GM12875 (cell line): Measurements from ENCODE around the gene SPDL1.
A peak's percentile ranks its signal among the peaks of the same experiment; 100 is the strongest.

Source experiments
- H3K4me3 ChIP-seq: one replicate; pipeline ENCODE4 v1.5.1; 2011; ENCODE audit warnings: low read depth, low read length, control low read depth
- CTCF ChIP-seq: IDR thresholded peaks from 2 replicates; pipeline ENCODE4 v1.5.1; 2011; ENCODE audit warnings: low read depth, mild to moderate bottlenecking, control low read depth, inconsistent platforms, low read length, moderate library complexity, borderline replicate concordance; ENCODE audit not compliant: insufficient read depth

SPDL1 gene

GRCh38 chr5:169583101-169583423 lies 511 bp upstream of the SPDL1 start:
- peak overlapping the region; percentile 93 for H3K4me3 ChIP-seq
- TF ChIP-seq CTCF = no peak

- TF ChIP-seq CTCF = no peak
- no peak overlapping the region for H3K4me3 ChIP-seq
These were observed 1.5 kb downstream of the SPDL1 start for GRCh38 chr5:169584998-169585451.

GRCh38 chr5:169590602-169591001 lies 7.0 kb downstream of the SPDL1 start:
- H3K4me3 ChIP-seq = no peak overlapping the region
- no peak for TF ChIP-seq CTCF

GRCh38 chr5:169591636-169592035 lies 8.1 kb downstream of the SPDL1 start:
- H3K4me3 ChIP-seq = no peak overlapping the region
- TF ChIP-seq CTCF = no peak

- H3K4me3 ChIP-seq = no peak overlapping the region
- no peak for TF ChIP-seq CTCF
These were observed 9.5 kb downstream of the SPDL1 start for GRCh38 chr5:169592937-169593650.

- TF ChIP-seq CTCF = no peak
- H3K4me3 ChIP-seq = no peak overlapping the region
These were observed 11.7 kb downstream of the SPDL1 start for GRCh38 chr5:169595172-169595820.

GRCh38 chr5:169599451-169599850 lies 15.9 kb downstream of the SPDL1 start:
- no peak for TF ChIP-seq CTCF

More at GRCh38 chr5:169599451-169599850, 15.9 kb downstream of the SPDL1 start:
- no peak overlapping the region for H3K4me3 ChIP-seq
